Activated CD4-positive, alpha-beta T cell treated with anti-CD3 and anti-CD28 coated beads for 36 hours (primary cell): ENCODE data around the gene EIF2S2. TPM values are rescaled to one million over a fixed set of nuclear protein-coding genes. Genes with fewer than 3 reads are reported as not detected.

Experiments used
- ATAC-seq: fragments of 200-7000 bp; cut with Tn5 transposase; one replicate; pipeline ENCODE4 v1.10.0; 2021; ENCODE audit warnings: mild to moderate bottlenecking, moderate library complexity
- CTCF ChIA-PET: fragments of 350-600 bp; sonication (Branson Sonifier 250); formaldehyde crosslinking; loops from one replicate; lab custom pipeline; 2021; ENCODE audit warnings: antibody characterized with exemption; lab: Charles Lee
- POLR2A ChIA-PET: fragments of 350-600 bp; sonication (Branson Sonifier 250); formaldehyde crosslinking; loops from one replicate; lab custom pipeline; 2021; ENCODE audit warnings: antibody characterized with exemption, inconsistent platforms; lab: Charles Lee
- DNase-seq: peaks from one replicate; pipeline ENCODE4 v3.0.0-alpha.2; 2020
- H3K27ac Mint-ChIP-seq: one replicate; pipeline ENCODE4 v1.8.0; 2021; ENCODE audit warnings: mixed read lengths
- H3K27me3 Mint-ChIP-seq: one replicate; pipeline ENCODE4 v1.8.0; 2021; ENCODE audit warnings: mixed read lengths
- H3K36me3 Mint-ChIP-seq: one replicate; pipeline ENCODE4 v1.8.0; 2021; ENCODE audit warnings: low read depth, mixed read lengths
- H3K4me1 Mint-ChIP-seq: one replicate; pipeline ENCODE4 v1.8.0; 2021; ENCODE audit warnings: mixed read lengths
- H3K4me3 Mint-ChIP-seq: one replicate; pipeline ENCODE4 v1.8.0; 2021; ENCODE audit warnings: mild to moderate bottlenecking, moderate library complexity, mixed read lengths
- H3K9me3 Mint-ChIP-seq: one replicate; pipeline ENCODE4 v1.8.0; 2021; ENCODE audit warnings: low read depth, mixed read lengths
- intact Hi-C, 2 experiments: fragments of 100-400 bp; cut with DNase I in 1 of 2; cut with micrococcal nuclease in 1 of 2; formaldehyde crosslinking; loops; one replicate each; pipeline versions ENCODE4 v1.14.2 to v1.15.1; 2022 to 2024; cut with DNase I, micrococcal nuclease
- total RNA-seq, 2 experiments: library from RNA; stranded (reverse); gene quantifications; one replicate each; pipeline ENCODE4 v1.2.3, GENCODE V29; 2021

The EIF2S2 gene
- total RNA-seq, 2 experiments from 2014 or later, result 179 to 187 TPM

DNA sequence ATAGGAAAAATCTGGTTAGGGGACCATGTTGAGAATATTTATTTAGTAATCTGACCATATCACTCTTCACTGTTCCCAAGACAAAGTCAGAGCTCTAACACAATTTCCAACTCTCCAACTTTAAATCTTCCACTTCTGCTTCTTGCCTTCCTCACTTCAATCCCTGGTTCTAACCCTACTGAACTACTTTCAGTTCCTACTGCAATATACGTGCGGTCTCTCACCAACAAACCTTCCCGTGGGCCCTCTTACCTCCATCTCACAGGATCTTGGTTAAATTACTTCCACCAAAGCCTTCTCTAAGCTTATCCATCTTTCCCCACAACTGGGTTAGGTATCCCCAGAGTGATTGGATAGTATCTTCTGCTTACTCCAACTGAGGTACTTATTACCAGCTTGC lies 8.0 kb downstream of the EIF2S2 start:
- H3K4me3 Mint-ChIP-seq, result no peak overlapping the region
- intact Hi-C loops, result no loop called here
- H3K27ac Mint-ChIP-seq, result peak overlapping the region; percentile 29
- no peaks in the 10 kb centered on the region for H3K27me3 Mint-ChIP-seq
- ChIA-PET CTCF (interaction anchor here (1.0 to 1.4 kb wide), 3 partner anchors 8 to 12 kb away, joined by 3 to 4 read pairs (median 3); no protein-coding TSS in a partner anchor), POLR2A (no interaction called here)
- no peaks in the 10 kb centered on the region for H3K9me3 Mint-ChIP-seq
- peaks cover 85% of the 10 kb centered on the region for H3K36me3 Mint-ChIP-seq
- ATAC-seq (no peak), DNase-seq (no peak)
- H3K4me1 Mint-ChIP-seq, result peaks cover 78% of the 10 kb centered on the region

DNA sequence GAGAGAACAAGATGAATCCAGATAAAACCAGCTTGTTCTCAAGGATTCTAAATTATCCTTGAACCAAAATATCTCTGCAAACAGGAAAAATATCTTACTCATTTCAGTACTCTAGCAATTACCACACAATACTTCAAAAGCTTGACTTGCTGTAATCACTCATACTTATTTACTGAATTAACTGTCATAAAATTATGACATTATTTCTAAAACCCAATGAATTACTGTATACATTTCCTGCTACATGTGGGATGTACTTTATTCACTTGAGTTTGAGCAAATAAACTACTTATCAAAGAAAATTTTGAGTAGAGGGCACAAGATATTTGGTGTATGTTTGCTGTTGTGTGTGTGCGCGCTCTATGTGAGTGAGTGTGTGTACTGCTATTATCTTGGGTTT lies 9.7 kb downstream of the EIF2S2 start:
- peaks cover 61% of the 10 kb centered on the region for H3K4me1 Mint-ChIP-seq
- no peaks in the 10 kb centered on the region for H3K9me3 Mint-ChIP-seq
- POLR2A ChIA-PET, result interaction anchor here (0.6 to 1.0 kb wide), 2 partner anchors 10 to 1794 kb away, joined by 3 read pairs; partner anchors contain the start of gene EIF2S2
- H3K36me3 Mint-ChIP-seq, result peaks cover 83% of the 10 kb centered on the region
- ATAC-seq (peak; percentile 44), DNase-seq (no peak)
- intact Hi-C loops, result no loop called here
- H3K4me3 Mint-ChIP-seq, result no peak overlapping the region
- CTCF ChIA-PET, result interaction anchor here (1.0 to 1.3 kb wide), 2 partner anchors 27 to 36 kb away, joined by 3 to 4 read pairs; no protein-coding TSS in a partner anchor
- H3K27ac Mint-ChIP-seq, result peak overlapping the region; percentile 70
- no peaks in the 10 kb centered on the region for H3K27me3 Mint-ChIP-seq

DNA sequence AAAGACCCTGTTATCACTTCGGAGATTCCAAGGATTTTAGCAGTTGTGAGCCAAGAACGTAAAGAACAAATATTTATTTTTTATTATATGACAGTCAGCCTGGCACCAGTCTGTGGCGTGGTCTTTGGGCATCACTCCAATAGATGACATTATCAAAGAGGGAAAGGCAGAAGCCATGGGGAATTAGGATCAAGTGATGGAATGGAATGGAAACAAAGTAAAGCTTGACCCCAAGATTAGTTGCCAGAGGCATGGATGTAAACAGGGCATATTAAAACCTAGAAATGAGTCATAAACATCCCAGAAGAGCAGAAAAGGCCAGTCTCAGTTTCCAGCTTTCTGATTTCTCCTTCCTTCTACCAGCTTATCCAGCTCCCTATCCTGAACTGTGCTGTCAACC lies 11.5 kb downstream of the EIF2S2 start:
- ATAC-seq (no peak), DNase-seq (no peak)
- Mint-ChIP-seq H3K4me1 (peaks cover 45% of the 10 kb centered on the region), H3K4me3 (no peak overlapping the region), H3K9me3 (no peaks in the 10 kb centered on the region), H3K36me3 (peaks cover 84% of the 10 kb centered on the region), H3K27me3 (no peaks in the 10 kb centered on the region), H3K27ac (peak overlapping the region; percentile 55)
- ChIA-PET POLR2A (no interaction called here), CTCF (interaction anchor here (0.6 to 1.1 kb wide), 3 partner anchors 8 to 436 kb away, joined by 3 to 4 read pairs (median 4); no protein-coding TSS in a partner anchor)
- intact Hi-C loops, result no loop called here

DNA sequence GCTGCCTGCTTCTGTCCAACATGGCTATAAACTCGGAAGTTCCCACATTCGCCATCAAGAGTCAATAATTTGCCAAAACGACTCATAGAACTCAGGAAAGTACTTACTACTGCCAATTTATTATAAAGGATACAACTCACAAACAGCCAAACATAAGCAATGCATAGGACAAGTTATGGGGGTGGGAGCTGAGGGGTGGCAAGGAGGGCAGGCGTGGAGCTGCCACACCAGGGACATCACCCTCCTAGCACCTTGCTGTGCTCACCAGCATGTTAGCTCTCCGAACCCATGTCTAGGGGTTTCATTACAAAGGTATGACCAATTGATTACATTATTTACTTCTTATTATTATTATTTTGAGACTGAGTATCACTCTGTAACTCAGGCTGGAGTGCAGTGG lies 12.4 kb downstream of the EIF2S2 start:
- CTCF ChIA-PET, result interaction anchor here (1.1 kb wide), 1 partner anchor 9 kb away, joined by 4 read pairs; no protein-coding TSS in a partner anchor
- ATAC-seq (no peak), DNase-seq (no peak)
- H3K4me3 Mint-ChIP-seq, result no peak overlapping the region
- H3K4me1 Mint-ChIP-seq, result peaks cover 37% of the 10 kb centered on the region
- H3K36me3 Mint-ChIP-seq, result peaks cover 83% of the 10 kb centered on the region
- POLR2A ChIA-PET, result no interaction called here
- peak overlapping the region; percentile 43 for H3K27ac Mint-ChIP-seq
- intact Hi-C loops, result no loop called here
- no peaks in the 10 kb centered on the region for H3K27me3 Mint-ChIP-seq
- no peaks in the 10 kb centered on the region for H3K9me3 Mint-ChIP-seq

DNA sequence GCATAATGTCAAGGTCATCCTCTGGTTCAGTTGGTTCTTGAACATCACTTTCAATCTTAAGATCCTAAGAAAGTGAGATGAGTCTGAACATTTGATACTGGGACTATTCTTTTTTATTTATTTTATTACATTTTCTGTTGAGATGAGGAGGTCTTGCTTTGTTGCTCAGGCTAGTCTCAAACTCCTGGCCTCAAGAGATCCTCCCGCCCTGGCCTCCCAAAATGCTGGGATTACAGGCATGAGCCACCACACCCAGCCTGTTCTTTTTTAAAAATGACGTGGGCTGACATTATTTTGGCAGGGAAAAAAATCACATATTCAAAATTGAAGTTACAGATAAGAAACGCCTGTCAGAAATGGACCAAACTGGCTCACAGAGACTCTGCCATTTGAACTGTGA lies 13.5 kb downstream of the EIF2S2 start:
- Mint-ChIP-seq H3K9me3 (no peaks in the 10 kb centered on the region), H3K4me3 (no peak overlapping the region), H3K4me1 (peaks cover 30% of the 10 kb centered on the region), H3K36me3 (peaks cover 79% of the 10 kb centered on the region), H3K27me3 (no peaks in the 10 kb centered on the region), H3K27ac (peak overlapping the region; percentile 65)
- ATAC-seq (no peak), DNase-seq (no peak)
- CTCF ChIA-PET, result no interaction called here
- intact Hi-C loops, result no loop called here
- POLR2A ChIA-PET, result no interaction called here

DNA sequence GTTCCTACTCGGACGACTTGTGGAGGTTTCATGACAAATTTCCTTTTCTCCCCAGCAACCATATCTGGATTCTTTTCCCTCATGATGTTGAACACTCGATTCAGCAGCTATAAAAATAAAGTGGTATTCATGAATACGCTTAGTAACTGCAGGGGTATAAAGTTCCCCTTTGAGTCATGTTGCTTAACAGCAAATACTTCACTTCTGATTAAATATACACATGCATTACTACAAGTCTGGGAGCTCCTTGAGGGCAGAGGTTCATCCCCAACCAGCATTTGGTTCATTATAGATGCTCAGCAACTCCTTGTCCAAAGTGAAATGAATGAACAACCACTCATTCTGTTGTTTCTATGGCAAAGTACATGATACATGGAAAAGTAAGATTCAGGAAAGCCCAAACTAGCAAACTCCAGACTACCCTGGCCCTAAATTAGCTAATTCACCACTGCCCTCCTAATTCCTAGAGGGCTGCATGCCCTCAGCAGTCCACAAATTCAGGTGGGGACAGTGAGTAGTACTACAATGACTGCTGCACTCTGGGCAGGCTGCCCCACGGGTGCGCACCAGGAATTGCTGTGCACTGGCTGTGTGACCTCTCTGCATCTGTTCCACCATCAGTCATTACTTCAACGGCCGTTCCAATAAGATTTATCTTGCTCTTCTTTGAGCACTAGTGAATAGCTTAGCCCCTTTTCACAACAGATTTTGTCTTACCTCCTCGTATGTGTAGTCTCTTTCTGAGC lies 15.2 kb downstream of the EIF2S2 start:
- Mint-ChIP-seq H3K4me3 (no peak overlapping the region), H3K36me3 (peaks cover 77% of the 10 kb centered on the region), H3K27me3 (no peaks in the 10 kb centered on the region), H3K4me1 (peaks cover 13% of the 10 kb centered on the region), H3K9me3 (no peaks in the 10 kb centered on the region), H3K27ac (peak overlapping the region; percentile 68)
- POLR2A ChIA-PET, result interaction anchor here (0.6 kb wide), 1 partner anchor 12 kb away, joined by 6 read pairs; no protein-coding TSS in a partner anchor
- intact Hi-C loops, result no loop called here
- CTCF ChIA-PET, result interaction anchor here (0.7 to 2.1 kb wide), 5 partner anchors 8 to 406 kb away, joined by 3 to 5 read pairs (median 3); no protein-coding TSS in a partner anchor
- DNase-seq, result no peak
- ATAC-seq, result no peak

DNA sequence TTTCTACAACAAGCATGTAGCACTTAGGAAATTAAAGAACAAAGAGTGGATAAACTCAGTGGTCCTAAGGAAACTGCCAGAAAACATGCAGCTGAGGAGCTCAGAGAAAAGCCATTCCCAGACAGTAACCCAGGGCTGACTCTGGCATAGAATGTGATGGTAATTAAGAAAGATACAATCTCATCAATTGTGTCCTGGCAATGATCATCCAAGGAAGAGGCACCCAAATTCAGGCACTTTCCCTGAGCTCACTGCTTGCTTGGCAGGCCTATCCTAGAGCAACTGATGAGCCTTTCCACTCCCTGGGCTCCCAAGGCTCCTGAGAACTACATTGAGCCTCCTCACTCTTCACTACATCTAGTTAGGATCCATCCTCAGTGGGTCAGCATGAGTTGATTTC lies 16.2 kb downstream of the EIF2S2 start:
- Mint-ChIP-seq H3K9me3 (no peaks in the 10 kb centered on the region), H3K27ac (no peak overlapping the region), H3K27me3 (no peaks in the 10 kb centered on the region), H3K36me3 (peaks cover 77% of the 10 kb centered on the region), H3K4me3 (no peak overlapping the region), H3K4me1 (peaks cover 8% of the 10 kb centered on the region)
- ChIA-PET CTCF (interaction anchor here (1.3 to 2.1 kb wide), 2 partner anchors 9 to 13 kb away, joined by 3 to 4 read pairs; no protein-coding TSS in a partner anchor), POLR2A (no interaction called here)
- DNase-seq (no peak), ATAC-seq (no peak)
- intact Hi-C loops, result no loop called here

DNA sequence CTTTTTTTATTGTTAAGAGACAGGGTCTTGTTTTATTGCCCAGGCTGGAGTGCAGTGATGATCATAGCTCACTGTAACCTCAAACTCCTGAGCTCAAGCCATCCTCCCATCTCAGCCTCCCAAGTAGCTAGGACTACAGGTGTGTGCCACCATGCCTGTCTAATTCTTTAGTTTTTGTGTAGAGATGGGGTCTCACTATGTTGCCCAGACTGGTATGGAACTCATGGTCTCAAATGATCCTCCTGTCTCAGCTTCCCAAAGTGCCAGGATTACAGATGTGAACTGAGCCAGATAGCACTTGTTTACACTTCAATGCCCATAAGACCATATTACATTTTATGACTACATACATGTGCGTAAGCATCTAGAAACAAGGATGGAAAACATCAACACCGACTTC lies 18.1 kb downstream of the EIF2S2 start:
- Mint-ChIP-seq H3K4me3 (no peak overlapping the region), H3K27me3 (no peaks in the 10 kb centered on the region), H3K27ac (peak overlapping the region; percentile 55), H3K9me3 (no peaks in the 10 kb centered on the region), H3K4me1 (peaks cover 3% of the 10 kb centered on the region), H3K36me3 (peaks cover 81% of the 10 kb centered on the region)
- ChIA-PET CTCF (interaction anchor here (1.1 to 1.8 kb wide), 2 partner anchors 10 to 25 kb away, joined by 3 to 5 read pairs; no protein-coding TSS in a partner anchor), POLR2A (no interaction called here)
- DNase-seq (no peak), ATAC-seq (no peak)
- intact Hi-C loops, result no loop called here

DNA sequence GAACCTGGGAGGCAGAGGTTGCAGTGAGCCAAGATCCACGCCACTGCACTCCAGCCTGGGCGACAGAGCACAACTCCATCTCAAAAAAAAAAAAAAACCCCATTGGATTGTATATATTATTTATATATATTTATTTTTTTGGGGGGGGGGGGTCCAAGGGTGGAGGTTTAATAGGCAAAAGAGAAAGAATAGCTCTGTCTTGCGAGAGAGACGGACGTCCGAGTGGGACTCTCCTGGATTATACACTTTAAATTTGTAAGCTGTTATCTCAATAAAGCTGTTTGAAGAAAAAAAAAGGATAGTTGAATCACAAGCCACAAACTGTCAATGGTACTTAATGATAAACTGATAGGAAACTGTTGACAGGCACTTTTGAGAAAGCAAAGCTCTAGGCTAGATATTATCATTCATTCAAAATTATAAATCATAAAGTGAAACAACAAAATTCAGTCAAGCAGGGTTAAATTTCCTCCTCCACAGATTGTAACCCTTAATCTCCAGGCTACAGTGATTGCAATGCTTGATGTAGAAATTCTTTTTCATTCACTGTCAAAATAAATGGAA lies 20.3 kb downstream of the EIF2S2 start:
- Mint-ChIP-seq H3K4me3 (no peak overlapping the region), H3K27me3 (no peaks in the 10 kb centered on the region), H3K27ac (no peak overlapping the region), H3K36me3 (peaks cover 79% of the 10 kb centered on the region), H3K4me1 (peaks cover 3% of the 10 kb centered on the region), H3K9me3 (no peaks in the 10 kb centered on the region)
- ChIA-PET POLR2A (interaction anchor here (0.6 kb wide), 1 partner anchor 171 kb away, joined by 8 read pairs; no protein-coding TSS in a partner anchor), CTCF (interaction anchor here (0.7 to 1.6 kb wide), 4 partner anchors 13 to 159 kb away, joined by 3 to 5 read pairs (median 3); no protein-coding TSS in a partner anchor)
- ATAC-seq (no peak), DNase-seq (no peak)
- intact Hi-C loops, result no loop called here

DNA sequence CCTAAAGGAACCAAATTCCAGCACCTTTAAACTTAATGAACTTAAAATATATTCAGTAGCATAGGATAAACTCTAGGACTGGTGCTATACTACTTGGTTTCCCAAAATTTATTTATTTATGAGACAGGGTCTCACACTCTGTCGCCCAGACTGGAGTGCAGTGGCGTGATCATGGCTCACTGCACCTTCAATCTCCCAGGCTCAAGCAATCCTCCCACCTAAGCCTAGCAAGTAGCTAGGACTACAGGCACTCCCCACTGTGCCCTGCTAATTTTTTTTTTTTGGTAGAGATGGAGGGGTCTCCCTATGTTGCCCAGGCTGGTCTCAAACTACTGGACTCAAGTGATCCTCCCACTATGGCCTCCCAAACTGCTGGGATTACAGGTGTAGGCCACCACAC lies 21.4 kb downstream of the EIF2S2 start:
- Mint-ChIP-seq H3K36me3 (peaks cover 72% of the 10 kb centered on the region), H3K4me3 (no peak overlapping the region), H3K27ac (no peak overlapping the region), H3K4me1 (peaks cover 3% of the 10 kb centered on the region), H3K9me3 (no peaks in the 10 kb centered on the region), H3K27me3 (no peaks in the 10 kb centered on the region)
- DNase-seq (no peak), ATAC-seq (no peak)
- ChIA-PET POLR2A (interaction anchor here (0.7 kb wide), 1 partner anchor 1445 kb away, joined by 4 read pairs; no protein-coding TSS in a partner anchor), CTCF (interaction anchor here (0.5 to 1.6 kb wide), 3 partner anchors 11 to 246 kb away, joined by 3 read pairs; no protein-coding TSS in a partner anchor)
- intact Hi-C loops, result no loop called here

DNA sequence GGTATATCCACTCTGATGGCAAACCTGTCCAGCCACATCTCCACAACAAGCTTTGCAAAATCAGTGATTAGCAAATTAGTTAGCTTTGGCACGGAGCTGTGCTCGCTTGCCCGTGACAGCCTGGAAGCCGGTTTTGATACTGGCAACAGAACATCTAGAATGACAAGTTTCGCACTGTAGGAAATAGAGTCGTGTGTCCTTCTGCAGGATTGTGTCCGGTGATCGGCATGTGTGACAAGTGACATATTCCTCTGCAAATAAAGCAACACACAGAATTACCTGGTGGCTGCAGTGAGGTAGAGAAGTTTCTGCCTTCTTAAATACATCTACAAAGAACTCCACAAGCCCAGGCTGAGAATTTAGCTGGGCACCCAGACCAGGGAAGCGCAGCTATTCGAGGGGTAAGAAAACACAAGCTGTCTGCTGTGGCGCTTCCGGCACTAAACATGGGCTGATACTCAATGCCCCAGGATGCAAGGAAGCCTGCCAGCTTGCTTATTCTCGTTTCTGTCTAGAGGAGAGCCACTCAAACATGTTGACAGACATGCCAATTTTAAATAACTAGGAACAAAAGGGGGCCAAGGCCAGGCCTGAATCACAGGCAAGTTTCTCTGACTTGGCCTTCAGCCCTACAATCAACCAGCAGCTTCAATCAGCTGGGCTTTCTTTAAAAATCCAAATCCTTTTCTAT lies 22.2 kb downstream of the EIF2S2 start:
- CTCF ChIA-PET, result interaction anchor here (0.6 to 1.6 kb wide), 4 partner anchors 12 to 23 kb away, joined by 3 read pairs; no protein-coding TSS in a partner anchor
- intact Hi-C loops, result no loop called here

More for the DNA sequence above, 22.2 kb downstream of the EIF2S2 start:
- peaks cover 71% of the 10 kb centered on the region for H3K36me3 Mint-ChIP-seq
- H3K4me1 Mint-ChIP-seq, result peaks cover 3% of the 10 kb centered on the region
- POLR2A ChIA-PET, result no interaction called here
- H3K27ac Mint-ChIP-seq, result no peak overlapping the region
- no peak for DNase-seq
- no peak overlapping the region for H3K4me3 Mint-ChIP-seq
- no peaks in the 10 kb centered on the region for H3K9me3 Mint-ChIP-seq
- no peaks in the 10 kb centered on the region for H3K27me3 Mint-ChIP-seq
- ATAC-seq, result no peak
